Breast epithelium (tissue), 4 donors: ENCODE results near the gene KIAA2012. TPM values are rescaled to one million over a fixed set of nuclear protein-coding genes. Genes with fewer than 3 reads are reported as not detected.

Experiments used
- DNase-seq, 2 donors: peaks; one replicate each; pipeline ENCODE4 v3.0.0-alpha.2; 2019; ENCODE audit warnings: low spot score in 2 of 2
- H3K27ac ChIP-seq, 2 donors: fragments of 200-600 bp; sonication (generic) in 1 of 2; one replicate each; pipeline ENCODE4 v1.5.1; 2016 to 2019; ENCODE audit warnings: mild to moderate bottlenecking in 1 of 2
- H3K27me3 ChIP-seq, 2 donors: fragments of 200-600 bp; sonication (generic) in 1 of 2; one replicate each; pipeline versions ENCODE4 v1.5.1 to v1.6.0; 2017 to 2019; ENCODE audit warnings: control low read depth in 1 of 2, mild to moderate bottlenecking in 1 of 2
- H3K36me3 ChIP-seq: fragments of 200-600 bp; one replicate; pipeline ENCODE4 v1.5.1; 2019
- H3K4me1 ChIP-seq, 2 donors: fragments of 200-600 bp; sonication (generic); one replicate each; pipeline ENCODE4 v1.5.1; 2016 to 2019; ENCODE audit warnings: control low read depth in 1 of 2
- H3K4me3 ChIP-seq, 3 donors: fragments of 200-600 bp; sonication (generic); 1 replicate in 2 of 3; 2 replicates in 1 of 3; pipeline ENCODE4 v1.5.1; 2016 to 2019; ENCODE audit warnings: mild to moderate bottlenecking in 3 of 3, moderate library complexity in 2 of 3
- H3K9me3 ChIP-seq, 2 donors: fragments of 200-600 bp; sonication (generic) in 1 of 2; one replicate each; pipeline ENCODE4 v1.5.1; 2016 to 2019; ENCODE audit warnings: control low read depth in 1 of 2
- CTCF ChIP-seq, 3 donors: fragments of 450-650 bp; IDR thresholded peaks; one replicate each; pipeline ENCODE4 v1.5.1; 2016 to 2017; ENCODE audit warnings: antibody characterized with exemption in 3 of 3, mild to moderate bottlenecking in 3 of 3, moderate library complexity in 3 of 3
- POLR2A ChIP-seq: fragments of 450-650 bp; IDR thresholded peaks from one replicate; pipeline ENCODE4 v1.6.1; 2016; ENCODE audit warnings: antibody characterized with exemption, mild to moderate bottlenecking, moderate library complexity
- POLR2AphosphoS5 ChIP-seq, 3 donors: sonication (generic); formaldehyde crosslinking; IDR thresholded peaks; one replicate each; pipeline ENCODE4 v1.6.1; 2017; ENCODE audit warnings: antibody characterized with exemption in 3 of 3
- intact Hi-C: fragments of 100-400 bp; cut with DNase I; formaldehyde crosslinking; loops from one replicate; pipeline ENCODE4 v1.15.1; 2023; ENCODE audit warnings: low total_unique reads
- total RNA-seq, 3 donors: library from RNA; depleted of rRNA; stranded (reverse); fragments of >200 nt; gene quantifications; one replicate each; pipeline ENCODE4 v1.1.0, GENCODE V29; 2016

The KIAA2012 gene
- not detected for total RNA-seq

GRCh38 chr2:202072737-202073401 lies at the start of gene KIAA2012:
Gene KIAA2012, plus strand, starts transcription at chr2:202073255. Its CDS starts 373 bp downstream, at chr2:202073628.
- H3K4me1 ChIP-seq: no peaks in the 10 kb centered on the region
- no peak for TF ChIP-seq POLR2AphosphoS5 (IDR thresholded peaks at IDR 0.05)
- TF ChIP-seq CTCF (IDR thresholded peaks at IDR 0.05): no peak
- TF ChIP-seq POLR2A: no peak
- no peaks in the 10 kb centered on the region for H3K36me3 ChIP-seq
- H3K4me3 ChIP-seq: no peak within 1 kb of the TSS
- H3K27me3 ChIP-seq: no peaks in the 10 kb centered on the region
- no peak within 1 kb of the TSS for H3K27ac ChIP-seq
- H3K9me3 ChIP-seq: no peaks in the 10 kb centered on the region
- no peak for DNase-seq
- intact Hi-C loops: no loop called here

- no peak for TF ChIP-seq POLR2A
- no peak for TF ChIP-seq CTCF (IDR thresholded peaks at IDR 0.05)
- TF ChIP-seq POLR2AphosphoS5 (IDR thresholded peaks at IDR 0.05): no peak
- Histone ChIP-seq H3K27me3 (no peaks in the 10 kb centered on the region), H3K4me1 (no peaks in the 10 kb centered on the region), H3K36me3 (no peaks in the 10 kb centered on the region), H3K27ac (no peak overlapping the region), H3K4me3 (no peak overlapping the region), H3K9me3 (no peaks in the 10 kb centered on the region)
- no peak for DNase-seq
- intact Hi-C loops: no loop called here
These were observed 49.2 kb upstream of the KIAA2012 start for GRCh38 chr2:202023904-202024266.

GRCh38 chr2:202024871-202025270 lies 48.2 kb upstream of the KIAA2012 start:
- TF ChIP-seq POLR2A (no peak), CTCF (IDR thresholded peaks at IDR 0.05) (no peak), POLR2AphosphoS5 (IDR thresholded peaks at IDR 0.05) (no peak)
- intact Hi-C loops: no loop called here
- Histone ChIP-seq H3K36me3 (no peaks in the 10 kb centered on the region), H3K27me3 (no peaks in the 10 kb centered on the region), H3K9me3 (no peaks in the 10 kb centered on the region), H3K4me1 (no peaks in the 10 kb centered on the region), H3K27ac (no peak overlapping the region), H3K4me3 (no peak overlapping the region)
- DNase-seq: no peak

GRCh38 chr2:202025816-202026215 lies 47.2 kb upstream of the KIAA2012 start:
- TF ChIP-seq POLR2AphosphoS5 (IDR thresholded peaks at IDR 0.05): no peak
- TF ChIP-seq POLR2A: no peak
- no peak for TF ChIP-seq CTCF (IDR thresholded peaks at IDR 0.05)
- intact Hi-C loops: no loop called here
- no peaks in the 10 kb centered on the region for H3K4me1 ChIP-seq
- no peaks in the 10 kb centered on the region for H3K36me3 ChIP-seq
- no peaks in the 10 kb centered on the region for H3K9me3 ChIP-seq
- no peak overlapping the region for H3K4me3 ChIP-seq
- H3K27me3 ChIP-seq: no peaks in the 10 kb centered on the region
- H3K27ac ChIP-seq: no peak overlapping the region
- DNase-seq: no peak

GRCh38 chr2:202026507-202026906 lies 46.5 kb upstream of the KIAA2012 start:
- Histone ChIP-seq H3K27ac (no peak overlapping the region), H3K4me1 (no peaks in the 10 kb centered on the region), H3K36me3 (no peaks in the 10 kb centered on the region), H3K9me3 (no peaks in the 10 kb centered on the region), H3K27me3 (no peaks in the 10 kb centered on the region), H3K4me3 (no peak overlapping the region)
- DNase-seq: no peak
- intact Hi-C loops: no loop called here
- no peak for TF ChIP-seq CTCF (IDR thresholded peaks at IDR 0.05)
